Glutamatergic neuron (in vitro differentiated cells): Measurements from ENCODE around the gene DMAC1. TPM values are rescaled to one million over a fixed set of nuclear protein-coding genes. Genes with fewer than 3 reads are reported as not detected.

Experiments
- DNase-seq: peaks from one replicate; pipeline ENCODE4 v3.0.0; 2022
- H3K27ac Mint-ChIP-seq: one replicate; pipeline ENCODE4 v1.8.0; 2020; ENCODE audit warnings: mild to moderate bottlenecking, mixed read lengths, inconsistent platforms; ENCODE audit not compliant: unreplicated experiment
- H3K27me3 Mint-ChIP-seq: one replicate; pipeline ENCODE4 v1.8.0; 2020; ENCODE audit warnings: mild to moderate bottlenecking, moderate library complexity, mixed read lengths, inconsistent platforms; ENCODE audit not compliant: unreplicated experiment
- H3K36me3 Mint-ChIP-seq: one replicate; pipeline ENCODE4 v1.8.0; 2020; ENCODE audit warnings: mild to moderate bottlenecking, mixed read lengths, inconsistent platforms; ENCODE audit not compliant: unreplicated experiment
- H3K4me1 Mint-ChIP-seq: one replicate; pipeline ENCODE4 v1.8.0; 2020; ENCODE audit warnings: mild to moderate bottlenecking, low read depth, mixed read lengths, inconsistent platforms; ENCODE audit not compliant: unreplicated experiment
- H3K4me3 Mint-ChIP-seq: one replicate; pipeline ENCODE4 v1.8.0; 2020; ENCODE audit warnings: mild to moderate bottlenecking, mixed read lengths, inconsistent platforms; ENCODE audit not compliant: unreplicated experiment
- H3K9me3 Mint-ChIP-seq: one replicate; pipeline ENCODE4 v1.8.0; 2020; ENCODE audit warnings: mild to moderate bottlenecking, moderate library complexity, mixed read lengths, inconsistent platforms; ENCODE audit not compliant: unreplicated experiment
- total RNA-seq: library from RNA; stranded (reverse); fragmentation: NEBNext Ultra II Directional; extraction: Animal tissue kit (Norgen Biotek cat#: 25700); gene quantifications from one replicate; pipeline ENCODE4 v1.2.1, GENCODE V29; 2021; ENCODE audit not compliant: unreplicated experiment
- TF ChIP-seq, protein P1 (sequence below): fragments of 200-600 bp; sonication (generic); IDR thresholded peaks from one replicate; pipeline ENCODE4 v1.5.0; 2021; ENCODE audit not compliant: partially characterized antibody, unreplicated experiment

Gene DMAC1
- total RNA-seq, 1 donor from 2014 or later = 22.2 TPM

- Mint-ChIP-seq H3K9me3 (no peaks in the 10 kb centered on the region), H3K36me3 (no peaks in the 10 kb centered on the region), H3K4me3 (no peak overlapping the region), H3K27me3 (peaks cover 2% of the 10 kb centered on the region), H3K4me1 (no peaks in the 10 kb centered on the region), H3K27ac (no peak overlapping the region)
- TF ChIP-seq, protein P1, sequence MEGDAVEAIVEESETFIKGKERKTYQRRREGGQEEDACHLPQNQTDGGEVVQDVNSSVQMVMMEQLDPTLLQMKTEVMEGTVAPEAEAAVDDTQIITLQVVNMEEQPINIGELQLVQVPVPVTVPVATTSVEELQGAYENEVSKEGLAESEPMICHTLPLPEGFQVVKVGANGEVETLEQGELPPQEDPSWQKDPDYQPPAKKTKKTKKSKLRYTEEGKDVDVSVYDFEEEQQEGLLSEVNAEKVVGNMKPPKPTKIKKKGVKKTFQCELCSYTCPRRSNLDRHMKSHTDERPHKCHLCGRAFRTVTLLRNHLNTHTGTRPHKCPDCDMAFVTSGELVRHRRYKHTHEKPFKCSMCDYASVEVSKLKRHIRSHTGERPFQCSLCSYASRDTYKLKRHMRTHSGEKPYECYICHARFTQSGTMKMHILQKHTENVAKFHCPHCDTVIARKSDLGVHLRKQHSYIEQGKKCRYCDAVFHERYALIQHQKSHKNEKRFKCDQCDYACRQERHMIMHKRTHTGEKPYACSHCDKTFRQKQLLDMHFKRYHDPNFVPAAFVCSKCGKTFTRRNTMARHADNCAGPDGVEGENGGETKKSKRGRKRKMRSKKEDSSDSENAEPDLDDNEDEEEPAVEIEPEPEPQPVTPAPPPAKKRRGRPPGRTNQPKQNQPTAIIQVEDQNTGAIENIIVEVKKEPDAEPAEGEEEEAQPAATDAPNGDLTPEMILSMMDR = no peak
- DNase-seq = no peak
These were observed 10.8 kb downstream of the DMAC1 start for GRCh38 chr9:7788772-7789171.

- H3K27me3 Mint-ChIP-seq = peaks cover 2% of the 10 kb centered on the region
- DNase-seq = no peak
- TF ChIP-seq, protein P1 = no peak
- H3K4me3 Mint-ChIP-seq = no peak overlapping the region
- H3K4me1 Mint-ChIP-seq = no peaks in the 10 kb centered on the region
- H3K27ac Mint-ChIP-seq = no peak overlapping the region
- H3K36me3 Mint-ChIP-seq = no peaks in the 10 kb centered on the region
- H3K9me3 Mint-ChIP-seq = no peaks in the 10 kb centered on the region
These were observed 13.8 kb downstream of the DMAC1 start for GRCh38 chr9:7785813-7786212.

DNA sequence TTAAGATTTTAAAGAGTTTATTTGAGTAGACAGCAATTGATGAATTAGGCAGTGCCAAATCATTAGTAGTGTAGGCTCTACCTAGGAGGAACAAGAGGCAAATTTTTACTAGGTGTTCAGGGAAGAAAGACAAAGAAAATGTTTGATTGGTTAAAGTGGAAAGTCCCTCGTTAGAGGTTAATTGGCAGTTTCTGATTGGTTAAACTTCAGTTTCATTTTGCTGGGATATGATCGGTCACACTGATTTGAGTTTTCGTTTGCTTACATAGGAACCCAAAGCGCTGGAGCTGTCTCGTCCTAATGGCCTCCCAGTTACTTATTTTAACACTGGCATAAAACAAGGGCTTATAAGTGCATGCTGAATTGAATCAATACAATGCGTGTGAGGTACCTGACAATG lies 15.1 kb downstream of the DMAC1 start:
- TF ChIP-seq, protein P1 = no peak
- Mint-ChIP-seq H3K27me3 (no peaks in the 10 kb centered on the region), H3K36me3 (no peaks in the 10 kb centered on the region), H3K27ac (no peak overlapping the region), H3K4me3 (no peak overlapping the region), H3K9me3 (no peaks in the 10 kb centered on the region), H3K4me1 (no peaks in the 10 kb centered on the region)
- no peak for DNase-seq

DNA sequence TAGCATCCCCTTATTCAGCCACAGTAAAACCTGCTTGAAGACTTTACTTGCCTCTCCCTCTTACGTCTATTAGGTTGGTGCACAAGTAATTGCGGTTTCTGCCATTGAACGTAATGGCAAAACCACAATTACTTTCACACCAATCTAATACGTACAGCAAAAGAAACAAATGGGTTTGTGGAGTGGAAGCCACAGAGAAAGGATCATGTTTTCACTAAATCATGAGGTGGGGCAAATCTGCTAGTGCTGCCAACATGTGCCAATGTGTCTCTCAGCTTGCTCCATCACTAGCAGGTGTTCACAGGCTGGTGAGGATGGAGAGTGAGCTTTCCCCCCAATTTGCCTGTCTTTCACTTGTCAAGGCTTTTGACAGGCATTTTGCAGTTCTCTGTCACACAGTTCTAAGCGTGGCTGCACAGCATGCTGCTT lies 15.9 kb downstream of the DMAC1 start:
- H3K9me3 Mint-ChIP-seq = no peaks in the 10 kb centered on the region
- no peaks in the 10 kb centered on the region for H3K27me3 Mint-ChIP-seq
- H3K4me3 Mint-ChIP-seq = no peak overlapping the region
- TF ChIP-seq, protein P1 = no peak
- no peak for DNase-seq
- H3K36me3 Mint-ChIP-seq = no peaks in the 10 kb centered on the region
- no peaks in the 10 kb centered on the region for H3K4me1 Mint-ChIP-seq
- no peak overlapping the region for H3K27ac Mint-ChIP-seq

- Mint-ChIP-seq H3K27me3 (no peaks in the 10 kb centered on the region), H3K27ac (no peak overlapping the region), H3K36me3 (no peaks in the 10 kb centered on the region), H3K9me3 (no peaks in the 10 kb centered on the region), H3K4me1 (no peaks in the 10 kb centered on the region), H3K4me3 (no peak overlapping the region)
- TF ChIP-seq, protein P1 = no peak
- DNase-seq = no peak
These were observed 17.0 kb downstream of the DMAC1 start for GRCh38 chr9:7782400-7783120.
